HepG2 (cell line): ENCODE measurements around the gene PYHIN1. TPM values are rescaled to one million over a fixed set of nuclear protein-coding genes. Genes with fewer than 3 reads are reported as not detected.

Experiments used
- ATAC-seq: fragments of 200-7000 bp; cut with Tn5 transposase; 3 replicates; pipeline ENCODE4 v1.9.1; 2020; ENCODE audit warnings: mild to moderate bottlenecking, moderate library complexity
- BruUV-seq: library from RNA; stranded (reverse); fragments of 400-500 nt; replicated peaks from 2 replicates; lab custom pipeline; 2021; lab: Mats Ljungman, UMichigan
- CTCF ChIA-PET: fragments of 300-600 bp; formaldehyde crosslinking; extraction: SDS; loops from one replicate; lab custom pipeline; 2021; ENCODE audit warnings: low total read pairs, inconsistent platforms, low intra/inter-chr PET ratio; lab: Yijun Ruan, JAX
- POLR2A ChIA-PET: fragments of 350-600 bp; sonication (Branson Sonifier 250); formaldehyde crosslinking; loops from one replicate; lab custom pipeline; 2020; ENCODE audit warnings: antibody characterized with exemption, inconsistent platforms; lab: Yijun Ruan, JAX
- DNase-seq: peaks from one replicate; pipeline ENCODE4 v3.0.0-alpha.2; 2015; ENCODE audit warnings: low spot score
- FAIRE-seq: peaks from 3 replicates; lab custom pipeline; 2011; peaks lifted over from hg19 to GRCh38; lab: Jason Lieb, UNC
- H2AFZ ChIP-seq: one replicate; pipeline ENCODE4 v1.6.1; 2011; ENCODE audit warnings: low read length, inconsistent platforms
- H3K27ac ChIP-seq: fragments of 300-600 bp; 3 replicates; pipeline ENCODE4 v1.8.0; 2011; ENCODE audit warnings: mixed run types, mild to moderate bottlenecking, mixed read lengths, low read length, inconsistent platforms; ENCODE audit not compliant: insufficient read depth; ENCODE audit errors: extremely low read length
- H3K27me3 ChIP-seq, 2 experiments: fragments of 200-600 bp in 1 of 2; 2 replicates in 1 of 2; 3 replicates in 1 of 2; pipeline versions ENCODE4 v1.6.0 to v1.8.0; 2011; ENCODE audit warnings: low read length in 2 of 2, mild to moderate bottlenecking in 2 of 2, moderate library complexity in 2 of 2, inconsistent platforms in 1 of 2; ENCODE audit not compliant: insufficient read depth in 2 of 2, control insufficient read depth in 1 of 2
- H3K36me3 ChIP-seq, 2 experiments: fragments of 200-600 bp in 1 of 2; replicated peaks in 1 of 2; 2 replicates in 1 of 2; 3 replicates in 1 of 2; pipeline versions ENCODE4 v1.5.1 to v1.8.0; 2011; ENCODE audit warnings: low read length in 2 of 2, inconsistent platforms in 1 of 2; ENCODE audit not compliant: insufficient read depth in 2 of 2, control insufficient read depth in 1 of 2
- H3K4me1 ChIP-seq: 2 replicates; pipeline ENCODE4 v1.5.1; 2012; ENCODE audit warnings: low read length, inconsistent platforms; ENCODE audit not compliant: insufficient read depth
- H3K4me2 ChIP-seq: 2 replicates; pipeline ENCODE4 v1.6.0; 2011; ENCODE audit warnings: low read depth, low read length, inconsistent platforms
- H3K4me3 ChIP-seq, 3 experiments: fragments of 200-600 bp in 1 of 3; sonication (generic), shearing (Covaris generic) in 1 of 3; replicated peaks in 1 of 3; 2 replicates each; pipeline ENCODE4 v1.5.1; 2011 to 2016; ENCODE audit warnings: low read length in 3 of 3, inconsistent platforms in 2 of 3, low read depth in 2 of 3, mild to moderate bottlenecking in 2 of 3, control low read depth in 1 of 3, mixed read lengths in 1 of 3; ENCODE audit not compliant: insufficient read depth in 1 of 3
- H3K79me2 ChIP-seq: one replicate; pipeline ENCODE4 v1.6.1; 2011; ENCODE audit warnings: low read length, inconsistent platforms; ENCODE audit not compliant: insufficient read depth
- H3K9ac ChIP-seq: 2 replicates; pipeline ENCODE4 v1.6.0; 2011; ENCODE audit warnings: mild to moderate bottlenecking, low read depth, low read length, inconsistent platforms; ENCODE audit not compliant: insufficient read depth
- H3K9me3 ChIP-seq: 2 replicates; pipeline ENCODE4 v1.5.1; 2012; ENCODE audit warnings: mild to moderate bottlenecking, low read length
- H4K20me1 ChIP-seq: 2 replicates; pipeline ENCODE4 v1.6.0; 2011; ENCODE audit warnings: inconsistent platforms, mild to moderate bottlenecking, low read length, moderate library complexity; ENCODE audit not compliant: insufficient read depth
- ETS1 ChIP-seq: sonication (generic); formaldehyde crosslinking; IDR thresholded peaks from 2 replicates; pipeline ENCODE4 v1.4.0; 2020; ENCODE audit warnings: missing genetic modification reagents
- PRDM15 ChIP-seq: sonication (generic); formaldehyde crosslinking; IDR thresholded peaks from 2 replicates; pipeline ENCODE4 v1.4.0; 2020; ENCODE audit warnings: missing genetic modification reagents
- SMARCE1 ChIP-seq: fragments of 450-650 bp; IDR thresholded peaks from 2 replicates; pipeline ENCODE4 v1.6.1; 2017; ENCODE audit warnings: borderline replicate concordance
- WGBS: methylation state at CpG from one replicate; pipeline ENCODE4 v1.1.6; 2017; ENCODE audit warnings: low lambda C conversion rate; 5-methylcytosine and 5-hydroxymethylcytosine counted together
- in situ Hi-C: cut with HindIII; loops from 2 replicates; pipeline ENCODE4 v1.10.0; 2017; ENCODE audit warnings: low pct_unique_long_range_greater_than_20kb; ENCODE audit not compliant: extremely low pct_ligation_motif_present
- intact Hi-C: fragments of 100-400 bp; cut with micrococcal nuclease; formaldehyde crosslinking; loops from one replicate; pipeline ENCODE4 v1.10.0; 2022; ENCODE audit not compliant: unreplicated experiment
- polyA plus RNA-seq, 8 experiments: library from polyadenylated mRNA; depleted of rRNA in 3 of 8; stranded (reverse) in 7 of 8; unstranded in 1 of 8; fragments of >200 nt; fragmentation: Illumina TruSeq in 4 of 8; extraction: Trizol in 4 of 8; gene quantifications; 2 replicates each; pipeline versions ENCODE4 v1.2.1 to v1.2.3, GENCODE V29; 2011 to 2016; ENCODE audit warnings: low read depth in 4 of 8, missing spikeins in 1 of 8, mixed read lengths in 1 of 8; ENCODE audit not compliant: insufficient read depth in 1 of 8
- total RNA-seq, 5 experiments: library from RNA; depleted of rRNA; stranded (reverse); fragments of >200 nt; fragmentation: Illumina TruSeq; extraction: Trizol; gene quantifications; 2 replicates each; pipeline ENCODE4 v1.2.3, GENCODE V29; 2016; ENCODE audit warnings: low read depth in 1 of 5

The PYHIN1 gene
- total and polyA plus RNA-seq, 2 of the 13 experiments (the other 11 are each of a cell fraction or from before 2014, with no cell fraction given), result not detected

GRCh38 chr1:159009704-159010361 is 78.5 kb downstream of the PYHIN1 start, which contains the start of gene IFI16:
Gene IFI16 (plus strand): TSS chr1:159009907. CDS start chr1:159014681, 4,774 bp downstream.
- Histone ChIP-seq H3K27me3 (peaks cover 0 to 2% of the 10 kb centered on the region in 2 experiments; a peak in 1 of 5 replicates), H3K4me2 (no peak within 1 kb of the TSS), H3K9me3 (no peaks in the 10 kb centered on the region), H2AFZ (no peak within 1 kb of the TSS), H3K27ac (no peak within 1 kb of the TSS), H3K9ac (no peak within 1 kb of the TSS), H3K4me3 (no peak within 1 kb of the TSS), H3K79me2 (no peaks in the 10 kb centered on the region), H3K36me3 (no peaks in the 10 kb centered on the region), H3K4me1 (no peaks in the 10 kb centered on the region), H4K20me1 (no peaks in the 10 kb centered on the region)
- FAIRE-seq (no peak), ATAC-seq (no peak), DNase-seq (no peak)
- in situ Hi-C loops (loop anchor here (25.0 kb wide), 1 partner anchor 823 kb away; the partner anchor contains the start of gene CD1D), intact Hi-C loops (no loop called here)
- WGBS, result 21% methylated on average over 5 of the region's 5 CpGs
- CTCF ChIA-PET, result no interaction called here
- BruUV-seq, result no TSS peak
- no peak for TF ChIP-seq ETS1 (CRISPR knock-in tag)
- TF ChIP-seq SMARCE1, result no peak
- TF ChIP-seq PRDM15, result no peak
- POLR2A ChIA-PET, result no interaction called here
